Activated CD8-positive, alpha-beta memory T cell treated with anti-CD3 and anti-CD28 coated beads for 24 hours (primary cell): ENCODE measurements around the gene HOXD11.

Experiments
- DNase-seq: peaks from one replicate; pipeline ENCODE4 v3.0.0-alpha.2; 2020

The HOXD11 gene

GRCh38 chr2:176136374-176137251 is 29.5 kb downstream of the HOXD11 start:
- no peak for DNase-seq

GRCh38 chr2:176137252-176137580 is 30.1 kb downstream of the HOXD11 start:
- no peak for DNase-seq

GRCh38 chr2:176137906-176138305 is 30.8 kb downstream of the HOXD11 start:
- no peak for DNase-seq

- DNase-seq, result no peak
Measured at GRCh38 chr2:176138526-176138922, 31.4 kb downstream of the HOXD11 start.

GRCh38 chr2:176138923-176139660 is 32.0 kb downstream of the HOXD11 start:
- no peak for DNase-seq

- DNase-seq, result no peak
Measured at GRCh38 chr2:176139661-176140512, 32.8 kb downstream of the HOXD11 start.

GRCh38 chr2:176140513-176141317 is 33.6 kb downstream of the HOXD11 start:
- peak; percentile 89 for DNase-seq

GRCh38 chr2:176142281-176142680 is 35.2 kb downstream of the HOXD11 start:
- peak; percentile 43 for DNase-seq

GRCh38 chr2:176145085-176145969 is 38.2 kb downstream of the HOXD11 start:
- no peak for DNase-seq

- no peak for DNase-seq
Measured at GRCh38 chr2:176146101-176146500, 39.0 kb downstream of the HOXD11 start.

- no peak for DNase-seq
Measured at GRCh38 chr2:176146645-176147044, 39.6 kb downstream of the HOXD11 start.

GRCh38 chr2:176147210-176147799 is 40.2 kb downstream of the HOXD11 start:
- peak; percentile 46 for DNase-seq

- DNase-seq, result peak; percentile 50
Measured at GRCh38 chr2:176147800-176148496, 40.9 kb downstream of the HOXD11 start.

- DNase-seq, result no peak
Measured at GRCh38 chr2:176148751-176149421, 41.8 kb downstream of the HOXD11 start.

GRCh38 chr2:176149481-176149938 is 42.4 kb downstream of the HOXD11 start:
- DNase-seq, result no peak

GRCh38 chr2:176149939-176150583 is 43.0 kb downstream of the HOXD11 start:
- no peak for DNase-seq

GRCh38 chr2:176150584-176151441 is 43.7 kb downstream of the HOXD11 start:
- no peak for DNase-seq
